ENCODE measurements around the gene SOAT2. TPM values are rescaled to one million over a fixed set of nuclear protein-coding genes. Genes with fewer than 3 reads are reported as not detected.

The SOAT2 gene
- total RNA-seq, 1 donor, result not detected

DNA sequence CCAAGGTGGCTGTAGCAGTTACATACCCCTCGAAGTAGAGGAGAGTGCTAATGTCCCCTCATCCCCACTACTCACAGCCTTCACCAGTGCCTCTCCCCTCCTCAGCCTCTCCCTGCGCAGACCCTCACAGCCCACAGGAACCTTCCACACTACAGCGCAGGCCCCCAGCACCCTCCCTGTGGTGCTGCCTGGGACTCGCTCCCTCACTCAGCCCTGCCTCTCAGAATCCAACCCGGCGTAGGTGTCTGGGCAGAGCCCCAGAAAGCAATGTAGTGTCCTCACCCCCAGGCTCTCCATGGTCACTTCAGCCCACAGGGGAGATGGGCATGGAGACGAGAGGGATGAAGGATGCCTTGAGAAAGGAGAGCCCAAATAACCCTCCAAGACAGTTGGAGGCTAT is 66.4 kb downstream of the SOAT2 start:
- no peak overlapping the region for H3K27ac ChIP-seq (ENCODE audit: low read depth, low read length)
- H3K27me3 ChIP-seq (ENCODE audit: insufficient read depth, low read length), result no peaks in the 10 kb centered on the region
- no peak overlapping the region for H3K4me3 ChIP-seq (ENCODE audit: insufficient read depth, low read length)
- peaks cover 2% of the 10 kb centered on the region for H3K79me2 ChIP-seq (ENCODE audit: insufficient read depth, low read length)
- TF ChIP-seq, protein P1, sequence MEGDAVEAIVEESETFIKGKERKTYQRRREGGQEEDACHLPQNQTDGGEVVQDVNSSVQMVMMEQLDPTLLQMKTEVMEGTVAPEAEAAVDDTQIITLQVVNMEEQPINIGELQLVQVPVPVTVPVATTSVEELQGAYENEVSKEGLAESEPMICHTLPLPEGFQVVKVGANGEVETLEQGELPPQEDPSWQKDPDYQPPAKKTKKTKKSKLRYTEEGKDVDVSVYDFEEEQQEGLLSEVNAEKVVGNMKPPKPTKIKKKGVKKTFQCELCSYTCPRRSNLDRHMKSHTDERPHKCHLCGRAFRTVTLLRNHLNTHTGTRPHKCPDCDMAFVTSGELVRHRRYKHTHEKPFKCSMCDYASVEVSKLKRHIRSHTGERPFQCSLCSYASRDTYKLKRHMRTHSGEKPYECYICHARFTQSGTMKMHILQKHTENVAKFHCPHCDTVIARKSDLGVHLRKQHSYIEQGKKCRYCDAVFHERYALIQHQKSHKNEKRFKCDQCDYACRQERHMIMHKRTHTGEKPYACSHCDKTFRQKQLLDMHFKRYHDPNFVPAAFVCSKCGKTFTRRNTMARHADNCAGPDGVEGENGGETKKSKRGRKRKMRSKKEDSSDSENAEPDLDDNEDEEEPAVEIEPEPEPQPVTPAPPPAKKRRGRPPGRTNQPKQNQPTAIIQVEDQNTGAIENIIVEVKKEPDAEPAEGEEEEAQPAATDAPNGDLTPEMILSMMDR (IDR thresholded peaks at IDR 0.05; ENCODE audit: extremely low read depth, low read depth, low read length), result no peak
- peaks cover 13% of the 10 kb centered on the region for H3K36me3 ChIP-seq (ENCODE audit: insufficient read depth, low read length)
- H3K9me3 ChIP-seq (ENCODE audit: low read depth, low read length), result no peaks in the 10 kb centered on the region
- H2AFZ ChIP-seq (ENCODE audit: low read length), result no peak overlapping the region
- no peak overlapping the region for H3K4me2 ChIP-seq (ENCODE audit: insufficient read depth, low read length)
- H4K20me1 ChIP-seq (ENCODE audit: insufficient read depth, low read length), result no peaks in the 10 kb centered on the region
- peaks cover 34% of the 10 kb centered on the region for H3K4me1 ChIP-seq (ENCODE audit: insufficient read depth, low read length)
- DNase-seq (ENCODE audit: insufficient read length, low spot score, missing footprints), result peak; percentile 64

DNA sequence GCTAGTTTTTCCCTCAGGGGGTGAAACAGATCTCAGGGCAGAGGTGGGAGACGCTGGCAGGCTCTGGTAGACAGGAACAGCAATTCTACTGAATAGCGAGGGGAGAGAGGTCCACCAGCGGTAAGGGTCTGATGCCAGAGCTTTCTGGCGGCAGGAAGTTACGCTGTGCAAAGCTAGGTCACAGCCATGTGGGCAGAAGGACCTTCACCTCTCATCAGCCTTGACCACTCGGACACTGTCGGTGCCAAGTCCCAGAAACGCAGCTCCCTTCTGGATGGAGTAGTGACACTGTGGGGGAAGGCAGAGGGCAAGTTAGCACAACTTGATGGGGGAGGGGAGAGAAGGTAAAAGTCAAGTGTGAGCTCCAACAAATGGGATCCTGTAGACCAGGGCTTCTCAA is 66.9 kb downstream of the SOAT2 start:
- Histone ChIP-seq H2AFZ (ENCODE audit: low read length) (no peak overlapping the region), H3K79me2 (ENCODE audit: insufficient read depth, low read length) (peaks cover 2% of the 10 kb centered on the region), H3K4me3 (ENCODE audit: insufficient read depth, low read length) (no peak overlapping the region), H4K20me1 (ENCODE audit: insufficient read depth, low read length) (no peaks in the 10 kb centered on the region), H3K4me2 (ENCODE audit: insufficient read depth, low read length) (no peak overlapping the region), H3K27ac (ENCODE audit: low read depth, low read length) (no peak overlapping the region), H3K4me1 (ENCODE audit: insufficient read depth, low read length) (peaks cover 40% of the 10 kb centered on the region), H3K9me3 (ENCODE audit: low read depth, low read length) (no peaks in the 10 kb centered on the region), H3K36me3 (ENCODE audit: insufficient read depth, low read length) (peaks cover 13% of the 10 kb centered on the region), H3K27me3 (ENCODE audit: insufficient read depth, low read length) (no peaks in the 10 kb centered on the region)
- TF ChIP-seq, protein P1 (IDR thresholded peaks at IDR 0.05; ENCODE audit: extremely low read depth, low read depth, low read length), result no peak
- DNase-seq (ENCODE audit: insufficient read length, low spot score, missing footprints), result no peak

DNA sequence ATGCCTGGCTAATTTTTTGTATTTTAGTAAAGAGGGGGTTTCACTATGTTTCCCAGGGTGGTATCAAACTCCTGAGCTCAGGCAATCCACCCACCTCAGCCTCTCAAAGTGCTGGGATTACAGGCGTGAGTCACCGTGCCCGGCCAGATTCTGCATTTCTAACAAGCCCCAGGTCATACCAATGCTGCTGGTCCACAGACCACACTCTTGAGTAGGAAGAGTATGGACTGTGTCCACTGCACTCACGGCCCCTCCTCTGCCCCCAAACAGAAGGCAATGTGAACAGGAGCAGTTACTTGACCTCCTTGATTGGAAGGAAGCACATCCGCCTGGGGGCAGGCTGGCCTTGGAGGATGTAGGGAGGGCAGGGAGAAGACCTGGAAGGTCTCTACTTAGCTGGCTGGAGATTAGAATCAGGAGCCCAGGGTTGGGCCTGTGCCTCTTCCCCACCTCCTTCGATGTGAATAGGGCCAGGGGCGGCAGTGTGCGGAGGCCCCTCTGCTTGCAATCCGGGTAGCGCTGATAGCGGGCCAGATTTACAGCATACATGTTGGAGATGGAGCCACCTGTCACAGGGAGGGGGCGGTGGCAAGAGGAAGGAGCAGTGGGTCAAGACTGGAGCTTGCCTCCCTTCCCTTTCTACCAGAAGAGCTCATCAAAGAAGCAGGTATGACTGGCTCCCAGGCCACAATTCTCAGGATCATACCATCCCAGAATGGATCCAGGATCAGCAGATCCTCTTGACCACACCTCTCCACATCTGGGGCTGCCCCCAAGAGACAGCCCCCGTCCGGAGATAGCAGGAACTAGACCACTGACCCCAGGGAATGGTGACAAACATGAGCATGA is 67.8 kb downstream of the SOAT2 start:
- Histone ChIP-seq H3K36me3 (ENCODE audit: insufficient read depth, low read length) (peaks cover 13% of the 10 kb centered on the region), H3K27ac (ENCODE audit: low read depth, low read length) (no peak overlapping the region), H3K4me3 (ENCODE audit: insufficient read depth, low read length) (no peak overlapping the region), H3K27me3 (ENCODE audit: insufficient read depth, low read length) (no peaks in the 10 kb centered on the region), H3K9me3 (ENCODE audit: low read depth, low read length) (no peaks in the 10 kb centered on the region), H3K4me2 (ENCODE audit: insufficient read depth, low read length) (no peak overlapping the region), H3K4me1 (ENCODE audit: insufficient read depth, low read length) (peaks cover 42% of the 10 kb centered on the region), H4K20me1 (ENCODE audit: insufficient read depth, low read length) (no peaks in the 10 kb centered on the region), H3K79me2 (ENCODE audit: insufficient read depth, low read length) (peaks cover 2% of the 10 kb centered on the region), H2AFZ (ENCODE audit: low read length) (no peak overlapping the region)
- TF ChIP-seq, protein P1 (IDR thresholded peaks at IDR 0.05; ENCODE audit: extremely low read depth, low read depth, low read length), result no peak
- no peak for DNase-seq (ENCODE audit: insufficient read length, low spot score, missing footprints)

DNA sequence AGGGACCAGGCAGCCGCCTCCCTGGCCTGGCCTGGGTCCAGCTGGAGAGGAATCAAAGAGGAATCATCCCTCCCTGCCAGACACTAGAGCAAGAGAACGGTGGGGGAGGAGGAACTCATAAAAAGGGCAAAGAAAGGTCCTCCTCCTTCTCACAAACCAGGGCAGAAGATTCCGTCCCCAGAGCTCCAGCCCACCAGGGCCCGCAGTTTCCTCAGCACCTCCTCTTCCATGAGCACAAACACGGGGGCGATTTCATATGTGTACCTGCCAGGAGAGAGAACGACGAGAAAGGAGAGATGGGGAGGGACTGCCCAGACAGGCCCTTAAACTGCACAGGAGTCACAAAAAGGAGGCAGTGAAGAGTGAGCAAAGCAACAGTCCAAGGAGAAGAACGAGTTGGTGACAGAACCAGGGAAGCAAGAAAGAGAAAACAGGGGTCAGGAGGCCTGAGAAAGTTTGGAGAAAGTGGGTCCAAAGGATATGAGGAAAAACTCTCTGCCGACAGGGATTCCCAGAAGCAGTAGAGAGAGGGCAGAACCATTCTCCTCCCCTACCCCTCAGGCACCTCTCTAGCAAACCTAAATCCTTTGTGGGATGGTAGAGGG is 68.5 kb downstream of the SOAT2 start:
- TF ChIP-seq, protein P1 (IDR thresholded peaks at IDR 0.05; ENCODE audit: extremely low read depth, low read depth, low read length), result no peak
- Histone ChIP-seq H2AFZ (ENCODE audit: low read length) (peak overlapping the region; percentile 26), H3K9me3 (ENCODE audit: low read depth, low read length) (no peaks in the 10 kb centered on the region), H3K4me3 (ENCODE audit: insufficient read depth, low read length) (no peak overlapping the region), H3K36me3 (ENCODE audit: insufficient read depth, low read length) (peaks cover 13% of the 10 kb centered on the region), H4K20me1 (ENCODE audit: insufficient read depth, low read length) (no peaks in the 10 kb centered on the region), H3K27me3 (ENCODE audit: insufficient read depth, low read length) (no peaks in the 10 kb centered on the region), H3K79me2 (ENCODE audit: insufficient read depth, low read length) (peaks cover 2% of the 10 kb centered on the region), H3K4me1 (ENCODE audit: insufficient read depth, low read length) (peaks cover 42% of the 10 kb centered on the region), H3K27ac (ENCODE audit: low read depth, low read length) (peak overlapping the region; percentile 28), H3K4me2 (ENCODE audit: insufficient read depth, low read length) (no peak overlapping the region)
- DNase-seq (ENCODE audit: insufficient read length, low spot score, missing footprints), result peak; percentile 77
